ENCODE results near the gene POLR1G. TPM values are rescaled to one million over a fixed set of nuclear protein-coding genes. Genes with fewer than 3 reads are reported as not detected.

The POLR1G gene
- total RNA-seq, 1 experiment from 2014 or later, result 25.9 TPM

- Histone ChIP-seq H3K9ac (ENCODE audit: low read length) (peak overlapping the region; percentile 87), H2AFZ (ENCODE audit: low read length) (no peak overlapping the region), H3K27ac (ENCODE audit: low read length) (peak overlapping the region; percentile 97), H3K4me2 (ENCODE audit: low read length) (peak overlapping the region; percentile 73), H3K27me3 (ENCODE audit: low read length) (no peaks in the 10 kb centered on the region), H3K4me1 (ENCODE audit: insufficient read depth, low read length) (peaks cover 25% of the 10 kb centered on the region), H3K9me2 (replicated peaks; ENCODE audit: low read length) (no peaks in the 10 kb centered on the region), H3F3A (ENCODE audit: low read length, unreplicated experiment) (peaks cover 3% of the 10 kb centered on the region), H3K79me2 (ENCODE audit: low read length) (peaks cover 13% of the 10 kb centered on the region), H3K9me3 (ENCODE audit: low read length) (no peaks in the 10 kb centered on the region), H3K36me3 (ENCODE audit: low read depth, low read length) (no peaks in the 10 kb centered on the region), H3K4me3 (ENCODE audit: low read length) (peak overlapping the region; percentile 69), H4K20me1 (ENCODE audit: low read length) (no peaks in the 10 kb centered on the region)
- ATAC-seq (no peak), DNase-seq (no peak)
- ChIA-PET POLR2A (ENCODE audit: unreplicated experiment) (no interaction called here), CTCF (no interaction called here)
- no TSS peak for BruUV-seq (replicated peaks)
- intact Hi-C loops (cut with micrococcal nuclease), result no loop called here
- TF ChIP-seq CTCF (conservative IDR thresholded peaks at IDR 0.05; ENCODE audit: low read depth, low read length) (no peak), EZH2phosphoT487 (IDR thresholded peaks at IDR 0.05; ENCODE audit: borderline replicate concordance, low read length) (no peak), EZH2 (IDR thresholded peaks at IDR 0.05; ENCODE audit: low read length, unreplicated experiment) (no peak)
Observed at GRCh38 chr19:45423033-45423588, 16.7 kb downstream of the POLR1G start.

DNA sequence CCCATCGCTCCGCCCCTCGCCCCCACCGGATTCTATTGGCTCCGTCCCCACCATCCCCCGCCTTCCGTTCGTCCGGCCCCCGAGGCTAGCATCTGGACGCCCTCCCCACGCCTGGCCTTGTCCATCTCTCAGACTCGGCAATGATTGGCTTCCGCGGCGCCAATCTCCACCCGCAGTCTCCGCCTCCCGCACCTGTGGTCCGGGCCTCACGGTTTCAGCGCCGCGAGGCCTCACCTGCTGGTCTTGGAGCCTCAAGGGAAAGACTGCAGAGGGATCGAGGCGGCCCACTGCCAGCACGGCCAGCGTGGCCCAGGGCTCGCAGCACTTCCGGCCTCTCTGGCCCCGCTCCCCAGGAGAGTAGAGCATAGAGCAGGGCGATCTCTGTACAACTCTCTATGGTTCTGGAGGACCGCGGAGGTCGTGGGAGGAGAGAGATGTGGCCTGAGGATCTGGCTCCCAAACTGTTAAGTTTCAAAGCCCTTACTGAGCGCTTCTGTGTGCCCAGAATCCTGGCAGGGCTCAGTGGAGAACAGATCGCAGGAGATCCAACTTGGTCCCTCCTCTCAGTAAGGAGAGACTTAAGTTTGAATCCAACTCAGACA, 17.2 kb downstream of the POLR1G start, which contains the start of gene ERCC1:
ERCC1 (minus strand) TSS at position 329 of the 602 bp plus-strand sequence. CDS start 543 bp downstream, outside the sequence.
- peak; percentile 93 for DNase-seq
- CTCF ChIA-PET, result no interaction called here

More for the DNA sequence above, 17.2 kb downstream of the POLR1G start, which contains the start of gene ERCC1:
- TSS peak; percentile 96 for BruUV-seq (replicated peaks)
- no peaks in the 10 kb centered on the region for H3K27me3 ChIP-seq (ENCODE audit: low read length)
- intact Hi-C loops (cut with micrococcal nuclease), result loop anchor here (1.0 kb wide), 2 partner anchors 18 to 55 kb away; partner anchors contain the start of gene PPP1R13L
- H3K4me3 ChIP-seq (ENCODE audit: low read length), result peak within 1 kb of the TSS; percentile 69
- H3K79me2 ChIP-seq (ENCODE audit: low read length), result peaks cover 13% of the 10 kb centered on the region
- H3K9me3 ChIP-seq (ENCODE audit: low read length), result no peaks in the 10 kb centered on the region
- POLR2A ChIA-PET (ENCODE audit: unreplicated experiment), result interaction anchor here (0.7 kb wide), 1 partner anchor 15 kb away, joined by 3 read pairs; no protein-coding TSS in a partner anchor
- no peaks in the 10 kb centered on the region for H3K36me3 ChIP-seq (ENCODE audit: low read depth, low read length)
- H3F3A ChIP-seq (ENCODE audit: low read length, unreplicated experiment), result peaks cover 3% of the 10 kb centered on the region
- H3K4me2 ChIP-seq (ENCODE audit: low read length), result peak within 1 kb of the TSS; percentile 73
- peak; percentile 78 for ATAC-seq
- H3K9me2 ChIP-seq (replicated peaks; ENCODE audit: low read length), result no peaks in the 10 kb centered on the region
- H3K9ac ChIP-seq (ENCODE audit: low read length), result peak within 1 kb of the TSS; percentile 87
- TF ChIP-seq EZH2 (IDR thresholded peaks at IDR 0.05; ENCODE audit: low read length, unreplicated experiment) (no peak), CTCF (conservative IDR thresholded peaks at IDR 0.05; ENCODE audit: low read depth, low read length) (no peak), EZH2phosphoT487 (IDR thresholded peaks at IDR 0.05; ENCODE audit: borderline replicate concordance, low read length) (no peak)
- peaks cover 25% of the 10 kb centered on the region for H3K4me1 ChIP-seq (ENCODE audit: insufficient read depth, low read length)
- H4K20me1 ChIP-seq (ENCODE audit: low read length), result no peaks in the 10 kb centered on the region
- peak within 1 kb of the TSS; percentile 97 for H3K27ac ChIP-seq (ENCODE audit: low read length)
- no peak within 1 kb of the TSS; the same call in 1 of the 2 replicates for H2AFZ ChIP-seq (ENCODE audit: low read length)
